H1 (cell line): ENCODE measurements around the gene CBR4. TPM values are rescaled to one million over a fixed set of nuclear protein-coding genes. Genes with fewer than 3 reads are reported as not detected.

Experiments used
- SIN3A ChIP-seq, 2 experiments: IDR thresholded peaks in 1 of 2; conservative IDR thresholded peaks in 1 of 2; 2 replicates each; pipeline ENCODE4 v1.6.1; 2011 to 2012; ENCODE audit warnings: low read length in 2 of 2, improper control_type of control experiment in 1 of 2, low read depth in 1 of 2, mild to moderate bottlenecking in 1 of 2
- SP4 ChIP-seq: IDR thresholded peaks from 2 replicates; pipeline ENCODE4 v1.6.1; 2012; ENCODE audit warnings: low read length, inconsistent platforms
- SRF ChIP-seq: IDR thresholded peaks from 2 replicates; pipeline ENCODE4 v1.6.1; 2011; ENCODE audit warnings: mild to moderate bottlenecking, low read depth, low read length, moderate library complexity
- polyA plus RNA-seq, 7 experiments: library from polyadenylated mRNA; depleted of rRNA in 3 of 7; stranded (reverse) in 5 of 7; unstranded in 2 of 7; fragments of >200 nt in 5 of 7; fragments of 200-250 nt in 2 of 7; gene quantifications; 1 replicate in 5 of 7; 2 replicates in 1 of 7; 4 replicates in 1 of 7; pipeline versions ENCODE4 v1.2.1 to v1.2.3, GENCODE V29; 2011 to 2013; ENCODE audit warnings: missing spikeins in 2 of 7, mixed read lengths in 2 of 7
- total RNA-seq: library from RNA; stranded (reverse); fragmentation: NEBNext Ultra II Directional; extraction: Animal tissue kit (Norgen Biotek cat#: 25700); gene quantifications from 2 replicates; pipeline ENCODE4 v1.2.1, GENCODE V29; 2021
- TF ChIP-seq, protein P1 (sequence below): IDR thresholded peaks from 2 replicates; pipeline ENCODE4 v1.6.1; 2011; ENCODE audit warnings: low read depth, mild to moderate bottlenecking, low read length; ENCODE audit not compliant: insufficient read depth

CBR4 gene
- total and polyA plus RNA-seq, 2 of the 8 experiments (the other 6 are each of a cell fraction or from before 2014, with no cell fraction given), result 8.6 to 29.5 TPM

DNA sequence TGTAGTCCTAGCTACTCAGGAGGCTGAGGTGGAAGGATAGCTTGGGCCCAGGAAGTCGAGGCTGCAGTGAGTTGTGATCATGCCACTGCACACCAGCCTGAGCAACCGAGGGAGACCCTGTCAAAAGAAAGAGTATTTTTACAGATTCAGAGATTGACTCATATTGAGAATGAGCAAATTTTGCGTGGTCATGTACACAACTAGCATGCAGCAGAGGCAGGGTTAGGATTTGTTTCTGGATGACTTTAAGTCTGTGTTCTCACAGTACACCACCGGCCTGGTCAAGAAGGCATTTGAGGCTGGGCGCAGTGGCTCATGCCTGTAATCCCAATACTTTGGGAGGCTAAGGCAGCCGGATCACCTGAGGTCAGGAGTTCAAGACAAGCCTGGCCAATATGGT is 44.8 kb upstream of the CBR4 start (continued):
- TF ChIP-seq, protein P1, sequence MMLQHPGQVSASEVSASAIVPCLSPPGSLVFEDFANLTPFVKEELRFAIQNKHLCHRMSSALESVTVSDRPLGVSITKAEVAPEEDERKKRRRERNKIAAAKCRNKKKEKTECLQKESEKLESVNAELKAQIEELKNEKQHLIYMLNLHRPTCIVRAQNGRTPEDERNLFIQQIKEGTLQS, result no peak
- TF ChIP-seq SRF (no peak), SIN3A (conservative IDR thresholded peaks at IDR 0.05 in 1 of 2, IDR thresholded peaks at IDR 0.05 in 1 of 2; ENCODE audit: low read depth in 1 of 2, low read length in 2 of 2) (no peak), SP4 (no peak)
